HEK293 (cell line): ENCODE data around the gene RETREG2.

Source experiments
- CTCF ChIA-PET: fragments of 350-600 bp; formaldehyde crosslinking; extraction: SDS; loops from one replicate; lab custom pipeline; 2021; ENCODE audit warnings: antibody characterized with exemption; lab: Yijun Ruan, JAX
- POLR2A ChIA-PET: fragments of 300-600 bp; formaldehyde crosslinking; extraction: SDS; loops from one replicate; lab custom pipeline; 2020; ENCODE audit warnings: antibody characterized with exemption, inconsistent platforms; lab: Yijun Ruan, JAX
- H3K27ac ChIP-seq: fragments of 200-500 bp; sonication (Bioruptor generic); 2 replicates; pipeline ENCODE4 v1.5.1; 2014; ENCODE audit warnings: low read depth, low read length, control low read depth, inconsistent platforms; ENCODE audit errors: extremely low read depth
- H3K36me3 ChIP-seq, 2 experiments: fragments of 200-500 bp in 1 of 2; sonication (Bioruptor generic) in 1 of 2; 1 replicate in 1 of 2; 2 replicates in 1 of 2; pipeline ENCODE4 v1.5.1; 2014 to 2017; ENCODE audit warnings: inconsistent platforms in 2 of 2, low read length in 2 of 2; ENCODE audit not compliant: control insufficient read depth in 2 of 2, insufficient read depth in 1 of 2
- H3K4me1 ChIP-seq: fragments of 200-500 bp; sonication (Bioruptor generic); 2 replicates; pipeline ENCODE4 v1.5.1; 2014; ENCODE audit warnings: mild to moderate bottlenecking, low read length, inconsistent platforms; ENCODE audit not compliant: control insufficient read depth, insufficient read depth
- H3K4me3 ChIP-seq: 2 replicates; pipeline ENCODE4 v1.5.1; 2011; ENCODE audit warnings: low read depth, mild to moderate bottlenecking, control low read depth, low read length, moderate library complexity
- H3K9me3 ChIP-seq: fragments of 200-500 bp; sonication (Bioruptor generic); 2 replicates; pipeline ENCODE4 v1.5.1; 2014; ENCODE audit warnings: low read depth, low read length, inconsistent platforms; ENCODE audit not compliant: control insufficient read depth, insufficient read depth
- GFI1B ChIP-seq: fragments of 450-650 bp; formaldehyde crosslinking; IDR thresholded peaks from 2 replicates; pipeline ENCODE4 v1.5.1; 2016; ENCODE audit warnings: missing biosample characterization, missing genetic modification characterization
- GLIS1 ChIP-seq: fragments of 450-650 bp; formaldehyde crosslinking; IDR thresholded peaks from 2 replicates; pipeline ENCODE4 v1.5.1; 2016; ENCODE audit warnings: missing biosample characterization, missing genetic modification characterization
- OSR2 ChIP-seq: fragments of 450-650 bp; formaldehyde crosslinking; IDR thresholded peaks from 2 replicates; pipeline ENCODE4 v1.5.1; 2016; ENCODE audit warnings: missing biosample characterization, missing genetic modification characterization
- OVOL3 ChIP-seq: fragments of 450-650 bp; formaldehyde crosslinking; IDR thresholded peaks from 2 replicates; pipeline ENCODE4 v1.5.1; 2016; ENCODE audit warnings: missing biosample characterization, missing genetic modification characterization
- YY1 ChIP-seq: fragments of 450-650 bp; formaldehyde crosslinking; IDR thresholded peaks from 2 replicates; pipeline ENCODE4 v1.5.1; 2018; ENCODE audit warnings: missing biosample characterization, missing genetic modification characterization
- ZBTB48 ChIP-seq: fragments of 450-650 bp; formaldehyde crosslinking; IDR thresholded peaks from 2 replicates; pipeline ENCODE4 v1.5.1; 2016; ENCODE audit warnings: missing biosample characterization, missing genetic modification characterization
- ZNF23 ChIP-seq: fragments of 450-650 bp; formaldehyde crosslinking; IDR thresholded peaks from 2 replicates; pipeline ENCODE4 v1.5.1; 2016; ENCODE audit warnings: missing biosample characterization, missing genetic modification characterization, borderline replicate concordance
- ZNF292 ChIP-seq: fragments of 450-650 bp; formaldehyde crosslinking; IDR thresholded peaks from 2 replicates; pipeline ENCODE4 v1.5.1; 2016; ENCODE audit warnings: low read depth, missing biosample characterization, missing genetic modification characterization, borderline replicate concordance
- ZNF341 ChIP-seq: fragments of 450-650 bp; formaldehyde crosslinking; IDR thresholded peaks from 2 replicates; pipeline ENCODE4; 2016; ENCODE audit warnings: low read depth, missing biosample characterization, missing genetic modification characterization
- ZNF37A ChIP-seq: fragments of 450-650 bp; IDR thresholded peaks from 2 replicates; pipeline ENCODE4 v1.5.1; 2018; ENCODE audit warnings: missing biosample characterization, missing genetic modification characterization
- ZNF426 ChIP-seq: fragments of 450-650 bp; formaldehyde crosslinking; IDR thresholded peaks from 2 replicates; pipeline ENCODE4 v1.5.1; 2017; ENCODE audit warnings: missing biosample characterization, missing genetic modification characterization, mild to moderate bottlenecking, inconsistent platforms, moderate library complexity
- ZNF670 ChIP-seq: fragments of 450-650 bp; formaldehyde crosslinking; IDR thresholded peaks from 2 replicates; pipeline ENCODE4 v1.5.1; 2016; ENCODE audit warnings: missing biosample characterization, missing genetic modification characterization, low read depth
- ZNF776 ChIP-seq: fragments of 450-650 bp; formaldehyde crosslinking; IDR thresholded peaks from 2 replicates; pipeline ENCODE4 v1.5.0; 2017; ENCODE audit warnings: missing biosample characterization, missing genetic modification characterization, borderline replicate concordance
- ZNF837 ChIP-seq: fragments of 450-650 bp; formaldehyde crosslinking; IDR thresholded peaks from 2 replicates; pipeline ENCODE4 v1.5.1; 2016; ENCODE audit warnings: missing biosample characterization, missing genetic modification characterization
- TF ChIP-seq, protein P1 (sequence below): fragments of 450-650 bp; formaldehyde crosslinking; IDR thresholded peaks from 2 replicates; pipeline ENCODE4 v1.5.1; 2016; ENCODE audit warnings: missing biosample characterization, missing genetic modification characterization, borderline replicate concordance
- TF ChIP-seq, protein P2 (sequence below): fragments of 450-650 bp; formaldehyde crosslinking; IDR thresholded peaks from 2 replicates; pipeline ENCODE4 v1.5.1; 2016; ENCODE audit warnings: missing biosample characterization, missing genetic modification characterization
- TF ChIP-seq, protein P3 (sequence below): fragments of 450-650 bp; formaldehyde crosslinking; IDR thresholded peaks from 2 replicates; pipeline ENCODE4 v1.5.1; 2016; ENCODE audit warnings: missing biosample characterization, missing genetic modification characterization
- TF ChIP-seq, protein P4 (sequence below): fragments of 450-650 bp; formaldehyde crosslinking; IDR thresholded peaks from 2 replicates; pipeline ENCODE4 v1.5.1; 2017; ENCODE audit warnings: missing biosample characterization, missing genetic modification characterization

The RETREG2 gene

DNA sequence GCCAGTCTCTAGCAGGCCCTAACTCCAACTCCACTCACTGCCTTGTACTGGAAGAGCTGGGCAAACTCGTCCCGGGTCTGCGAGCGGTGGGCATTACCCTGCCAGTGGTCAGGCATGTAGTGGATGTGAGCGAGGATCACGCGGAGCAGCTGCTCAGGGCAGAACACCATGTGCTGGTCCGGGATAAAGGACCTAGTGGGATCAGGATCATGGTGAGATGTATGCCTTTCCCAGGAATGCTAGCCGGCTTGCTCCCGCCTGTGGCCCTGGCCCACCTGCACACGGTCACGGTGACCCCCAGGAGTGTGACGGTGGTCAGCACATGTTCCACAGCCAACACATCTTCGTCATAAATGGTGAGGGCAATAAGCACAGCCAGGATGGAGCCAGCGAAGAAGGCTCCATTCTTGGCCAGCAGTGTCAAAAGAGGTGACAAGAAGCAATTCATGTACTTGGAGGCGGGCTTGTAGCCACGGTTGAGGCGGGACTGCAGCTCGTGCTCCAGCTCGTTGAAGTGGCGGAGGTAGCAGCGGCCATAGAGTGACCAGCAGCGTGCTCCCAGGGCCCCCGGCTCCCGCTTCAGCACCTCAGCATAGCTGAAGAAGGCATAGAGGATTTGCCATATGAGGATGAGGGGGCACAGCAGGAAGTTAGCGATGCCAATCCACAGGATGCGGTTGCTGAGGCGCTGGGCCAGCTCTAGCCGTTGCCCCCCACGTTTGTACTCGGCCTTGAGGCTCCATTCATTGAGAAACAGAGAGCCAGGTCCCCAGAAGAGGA lies 45.9 kb downstream of the RETREG2 start:
- Histone ChIP-seq H3K9me3 (no peaks in the 10 kb centered on the region), H3K27ac (no peak overlapping the region), H3K4me3 (no peak overlapping the region), H3K36me3 (peaks cover 11 to 87% of the 10 kb centered on the region in 2 experiments), H3K4me1 (peaks cover 4% of the 10 kb centered on the region; the same call in 1 of the 2 replicates)
- TF ChIP-seq, protein P1, sequence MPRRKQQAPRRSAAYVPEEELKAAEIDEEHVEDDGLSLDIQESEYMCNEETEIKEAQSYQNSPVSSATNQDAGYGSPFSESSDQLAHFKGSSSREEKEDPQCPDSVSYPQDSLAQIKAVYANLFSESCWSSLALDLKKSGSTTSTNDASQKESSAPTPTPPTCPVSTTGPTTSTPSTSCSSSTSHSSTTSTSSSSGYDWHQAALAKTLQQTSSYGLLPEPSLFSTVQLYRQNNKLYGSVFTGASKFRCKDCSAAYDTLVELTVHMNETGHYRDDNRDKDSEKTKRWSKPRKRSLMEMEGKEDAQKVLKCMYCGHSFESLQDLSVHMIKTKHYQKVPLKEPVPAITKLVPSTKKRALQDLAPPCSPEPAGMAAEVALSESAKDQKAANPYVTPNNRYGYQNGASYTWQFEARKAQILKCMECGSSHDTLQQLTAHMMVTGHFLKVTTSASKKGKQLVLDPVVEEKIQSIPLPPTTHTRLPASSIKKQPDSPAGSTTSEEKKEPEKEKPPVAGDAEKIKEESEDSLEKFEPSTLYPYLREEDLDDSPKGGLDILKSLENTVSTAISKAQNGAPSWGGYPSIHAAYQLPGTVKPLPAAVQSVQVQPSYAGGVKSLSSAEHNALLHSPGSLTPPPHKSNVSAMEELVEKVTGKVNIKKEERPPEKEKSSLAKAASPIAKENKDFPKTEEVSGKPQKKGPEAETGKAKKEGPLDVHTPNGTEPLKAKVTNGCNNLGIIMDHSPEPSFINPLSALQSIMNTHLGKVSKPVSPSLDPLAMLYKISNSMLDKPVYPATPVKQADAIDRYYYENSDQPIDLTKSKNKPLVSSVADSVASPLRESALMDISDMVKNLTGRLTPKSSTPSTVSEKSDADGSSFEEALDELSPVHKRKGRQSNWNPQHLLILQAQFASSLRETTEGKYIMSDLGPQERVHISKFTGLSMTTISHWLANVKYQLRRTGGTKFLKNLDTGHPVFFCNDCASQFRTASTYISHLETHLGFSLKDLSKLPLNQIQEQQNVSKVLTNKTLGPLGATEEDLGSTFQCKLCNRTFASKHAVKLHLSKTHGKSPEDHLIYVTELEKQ, result no peak
- TF ChIP-seq, protein P2, sequence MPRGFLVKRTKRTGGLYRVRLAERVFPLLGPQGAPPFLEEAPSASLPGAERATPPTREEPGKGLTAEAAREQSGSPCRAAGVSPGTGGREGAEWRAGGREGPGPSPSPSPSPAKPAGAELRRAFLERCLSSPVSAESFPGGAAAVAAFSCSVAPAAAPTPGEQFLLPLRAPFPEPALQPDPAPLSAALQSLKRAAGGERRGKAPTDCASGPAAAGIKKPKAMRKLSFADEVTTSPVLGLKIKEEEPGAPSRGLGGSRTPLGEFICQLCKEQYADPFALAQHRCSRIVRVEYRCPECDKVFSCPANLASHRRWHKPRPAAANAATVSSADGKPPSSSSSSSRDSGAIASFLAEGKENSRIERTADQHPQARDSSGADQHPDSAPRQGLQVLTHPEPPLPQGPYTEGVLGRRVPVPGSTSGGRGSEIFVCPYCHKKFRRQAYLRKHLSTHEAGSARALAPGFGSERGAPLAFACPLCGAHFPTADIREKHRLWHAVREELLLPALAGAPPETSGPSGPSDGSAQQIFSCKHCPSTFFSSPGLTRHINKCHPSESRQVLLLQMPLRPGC (tag by site-specific recombination), result no peak
- TF ChIP-seq ZNF292 (tag by site-specific recombination), result no peak
- no peak for TF ChIP-seq ZNF23 (tag by site-specific recombination)
- TF ChIP-seq GLIS1 (tag by site-specific recombination), result no peak
- TF ChIP-seq YY1 (tag by site-specific recombination), result no peak
- no peak for TF ChIP-seq ZNF670 (tag by site-specific recombination)
- TF ChIP-seq ZNF426 (tag by site-specific recombination), result no peak
- no peak for TF ChIP-seq ZNF341 (tag by site-specific recombination)
- TF ChIP-seq GFI1B (tag by site-specific recombination), result no peak
- TF ChIP-seq ZBTB48 (tag by site-specific recombination), result no peak
- no peak for TF ChIP-seq OSR2 (tag by site-specific recombination)
- no peak for TF ChIP-seq ZNF837 (tag by site-specific recombination)
- TF ChIP-seq ZNF776 (tag by site-specific recombination), result no peak
- TF ChIP-seq ZNF37A (tag by site-specific recombination), result no peak
- no peak for TF ChIP-seq OVOL3
- POLR2A ChIA-PET, result no interaction called here
- CTCF ChIA-PET, result interaction anchor here (9.1 kb wide), 1 partner anchor 73 kb away, joined by 65 read pairs; no protein-coding TSS in a partner anchor

DNA sequence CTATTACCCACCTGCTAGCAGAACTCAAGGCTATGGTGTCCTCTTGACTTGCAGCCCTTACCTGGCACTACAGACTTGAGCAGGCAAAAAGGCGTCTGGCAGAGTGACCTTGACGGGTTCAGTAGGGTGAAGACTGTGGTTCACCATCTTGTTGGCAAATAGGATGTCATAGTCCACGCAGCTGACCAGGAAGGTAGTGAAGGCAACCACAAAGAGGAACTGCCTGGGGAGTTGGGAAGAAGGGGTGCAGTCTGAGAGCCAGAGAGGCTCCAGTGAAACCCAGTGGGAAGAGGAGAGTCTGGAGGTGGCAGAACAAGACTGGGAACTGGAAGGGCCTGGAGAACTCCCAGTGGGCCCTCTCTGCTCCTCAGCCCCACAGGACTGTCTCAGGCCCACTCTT lies 47.3 kb downstream of the RETREG2 start:
- Histone ChIP-seq H3K36me3 (peaks cover 11 to 75% of the 10 kb centered on the region in 2 experiments), H3K9me3 (no peaks in the 10 kb centered on the region), H3K4me3 (no peak overlapping the region), H3K4me1 (peaks cover 4% of the 10 kb centered on the region; the same call in 1 of the 2 replicates), H3K27ac (no peak overlapping the region)
- POLR2A ChIA-PET, result interaction anchor here (1.1 kb wide), 1 partner anchor 18 kb away, joined by 3 read pairs; no protein-coding TSS in a partner anchor
- TF ChIP-seq, protein P3, sequence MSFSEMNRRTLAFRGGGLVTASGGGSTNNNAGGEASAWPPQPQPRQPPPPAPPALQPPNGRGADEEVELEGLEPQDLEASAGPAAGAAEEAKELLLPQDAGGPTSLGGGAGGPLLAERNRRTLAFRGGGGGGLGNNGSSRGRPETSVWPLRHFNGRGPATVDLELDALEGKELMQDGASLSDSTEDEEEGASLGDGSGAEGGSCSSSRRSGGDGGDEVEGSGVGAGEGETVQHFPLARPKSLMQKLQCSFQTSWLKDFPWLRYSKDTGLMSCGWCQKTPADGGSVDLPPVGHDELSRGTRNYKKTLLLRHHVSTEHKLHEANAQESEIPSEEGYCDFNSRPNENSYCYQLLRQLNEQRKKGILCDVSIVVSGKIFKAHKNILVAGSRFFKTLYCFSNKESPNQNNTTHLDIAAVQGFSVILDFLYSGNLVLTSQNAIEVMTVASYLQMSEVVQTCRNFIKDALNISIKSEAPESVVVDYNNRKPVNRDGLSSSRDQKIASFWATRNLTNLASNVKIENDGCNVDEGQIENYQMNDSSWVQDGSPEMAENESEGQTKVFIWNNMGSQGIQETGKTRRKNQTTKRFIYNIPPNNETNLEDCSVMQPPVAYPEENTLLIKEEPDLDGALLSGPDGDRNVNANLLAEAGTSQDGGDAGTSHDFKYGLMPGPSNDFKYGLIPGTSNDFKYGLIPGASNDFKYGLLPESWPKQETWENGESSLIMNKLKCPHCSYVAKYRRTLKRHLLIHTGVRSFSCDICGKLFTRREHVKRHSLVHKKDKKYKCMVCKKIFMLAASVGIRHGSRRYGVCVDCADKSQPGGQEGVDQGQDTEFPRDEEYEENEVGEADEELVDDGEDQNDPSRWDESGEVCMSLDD (tag by site-specific recombination), result no peak
- TF ChIP-seq, protein P4, sequence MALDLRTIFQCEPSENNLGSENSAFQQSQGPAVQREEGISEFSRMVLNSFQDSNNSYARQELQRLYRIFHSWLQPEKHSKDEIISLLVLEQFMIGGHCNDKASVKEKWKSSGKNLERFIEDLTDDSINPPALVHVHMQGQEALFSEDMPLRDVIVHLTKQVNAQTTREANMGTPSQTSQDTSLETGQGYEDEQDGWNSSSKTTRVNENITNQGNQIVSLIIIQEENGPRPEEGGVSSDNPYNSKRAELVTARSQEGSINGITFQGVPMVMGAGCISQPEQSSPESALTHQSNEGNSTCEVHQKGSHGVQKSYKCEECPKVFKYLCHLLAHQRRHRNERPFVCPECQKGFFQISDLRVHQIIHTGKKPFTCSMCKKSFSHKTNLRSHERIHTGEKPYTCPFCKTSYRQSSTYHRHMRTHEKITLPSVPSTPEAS, result no peak
- CTCF ChIA-PET, result interaction anchor here (9.1 kb wide), 1 partner anchor 72 kb away, joined by 65 read pairs; no protein-coding TSS in a partner anchor
